GM21737 (cell line): ENCODE data around the gene LDHA.

Experiments used
- ATAC-seq: cut with Tn5 transposase; IDR thresholded peaks from one replicate; pipeline ENCODE4 v1.9.1; 2021; ENCODE audit warnings: mild to moderate bottlenecking, moderate library complexity; ENCODE audit not compliant: unreplicated experiment

LDHA gene

GRCh38 chr11:18394275-18394927 lies at the start of gene LDHA:
TSS of gene LDHA (plus strand) at chr11:18394563. CDS start at chr11:18396843, 2,280 bp downstream.
- ATAC-seq: peak; percentile 77

GRCh38 chr11:18347471-18348125 lies 46.8 kb upstream of the LDHA start:
- no peak for ATAC-seq

- ATAC-seq: no peak
These were observed 41.8 kb upstream of the LDHA start for GRCh38 chr11:18352581-18352980.

- no peak for ATAC-seq
These were observed 35.7 kb upstream of the LDHA start for GRCh38 chr11:18358646-18359045.

GRCh38 chr11:18361154-18361553 lies 33.2 kb upstream of the LDHA start:
- no peak for ATAC-seq

GRCh38 chr11:18364495-18365073 lies 29.8 kb upstream of the LDHA start:
- no peak for ATAC-seq

GRCh38 chr11:18365741-18366140 lies 28.6 kb upstream of the LDHA start:
- ATAC-seq: no peak

- ATAC-seq: no peak
These were observed 28.1 kb upstream of the LDHA start for GRCh38 chr11:18366286-18366685.

- no peak for ATAC-seq
These were observed 26.9 kb upstream of the LDHA start for GRCh38 chr11:18367431-18367830.

- no peak for ATAC-seq
These were observed 26.1 kb upstream of the LDHA start for GRCh38 chr11:18368221-18368620.

- ATAC-seq: no peak
These were observed 25.0 kb upstream of the LDHA start for GRCh38 chr11:18369398-18369797.

- ATAC-seq: no peak
These were observed 23.1 kb upstream of the LDHA start for GRCh38 chr11:18371279-18371678.

GRCh38 chr11:18372201-18372600 lies 22.2 kb upstream of the LDHA start:
- no peak for ATAC-seq

- no peak for ATAC-seq
These were observed 19.4 kb upstream of the LDHA start for GRCh38 chr11:18374956-18375355.

- no peak for ATAC-seq
These were observed 18.4 kb upstream of the LDHA start for GRCh38 chr11:18375941-18376340.

- no peak for ATAC-seq
These were observed 15.2 kb upstream of the LDHA start for GRCh38 chr11:18379201-18379600.

GRCh38 chr11:18383388-18384156 lies 10.8 kb upstream of the LDHA start:
- peak; percentile 79 for ATAC-seq

GRCh38 chr11:18384157-18384641 lies 10.2 kb upstream of the LDHA start:
- ATAC-seq: peak; percentile 61

- ATAC-seq: no peak
These were observed 4.3 kb upstream of the LDHA start for GRCh38 chr11:18390088-18390487.

GRCh38 chr11:18392434-18393321 lies 1.7 kb upstream of the LDHA start:
- no peak for ATAC-seq
